Measurements from ENCODE around the gene RARS2.

- no peak for TF ChIP-seq CTCF (IDR thresholded peaks at IDR 0.05; ENCODE audit: extremely low read depth in 1 of 2, insufficient read depth in 1 of 2, low read depth in 1 of 2, low read length in 2 of 2)
- TF ChIP-seq POLR2A (IDR thresholded peaks at IDR 0.05; ENCODE audit: low read depth, low read length): no peak
- no peak for TF ChIP-seq EZH2 (IDR thresholded peaks at IDR 0.05; ENCODE audit: borderline replicate concordance, low read depth, low read length, severe bottlenecking)
- no peak for TF ChIP-seq GATA2 (IDR thresholded peaks at IDR 0.05; ENCODE audit: insufficient read depth, insufficient read length, low read depth, low read length)
- TF ChIP-seq POLR2AphosphoS5 (IDR thresholded peaks at IDR 0.05; ENCODE audit: insufficient read depth, low read depth, low read length): no peak
- no peak for TF ChIP-seq MYC (IDR thresholded peaks at IDR 0.05; ENCODE audit: low read depth, low read length)
- no peak for TF ChIP-seq MAX (IDR thresholded peaks at IDR 0.05; ENCODE audit: insufficient read depth, insufficient read length)
- TF ChIP-seq JUN (IDR thresholded peaks at IDR 0.05; ENCODE audit: borderline replicate concordance, insufficient read depth, insufficient read length, low read depth): no peak
- TF ChIP-seq FOS (IDR thresholded peaks at IDR 0.05; ENCODE audit: borderline replicate concordance, insufficient read depth, low read length): no peak
Measured at GRCh38 chr6:87575423-87575822, 14.4 kb downstream of the RARS2 start.
